Activated CD8-positive, alpha-beta T cell treated with anti-CD3 and anti-CD28 coated beads for 36 hours (primary cell): ENCODE data around the gene TBC1D2B. TPM values are rescaled to one million over a fixed set of nuclear protein-coding genes. Genes with fewer than 3 reads are reported as not detected.
A peak's percentile ranks its signal among the peaks of the same experiment; 100 is the strongest.

Source experiments
- ATAC-seq: fragments of 200-7000 bp; cut with Tn5 transposase; one replicate; pipeline ENCODE4 v1.10.0; 2021; ENCODE audit warnings: mild to moderate bottlenecking, moderate library complexity
- CTCF ChIA-PET: fragments of 350-600 bp; sonication (Branson Sonifier 250); formaldehyde crosslinking; loops from one replicate; lab custom pipeline; 2021; ENCODE audit warnings: antibody characterized with exemption; lab: Charles Lee
- POLR2A ChIA-PET: fragments of 350-600 bp; sonication (Branson Sonifier 250); formaldehyde crosslinking; loops from one replicate; lab custom pipeline; 2021; ENCODE audit warnings: antibody characterized with exemption; lab: Charles Lee
- DNase-seq: peaks from one replicate; pipeline ENCODE4 v3.0.0-alpha.2; 2020
- H3K27ac Mint-ChIP-seq: one replicate; pipeline ENCODE4 v1.8.0; 2021; ENCODE audit warnings: mild to moderate bottlenecking, mixed read lengths
- H3K27me3 Mint-ChIP-seq: one replicate; pipeline ENCODE4 v1.8.0; 2021; ENCODE audit warnings: mixed read lengths
- H3K36me3 Mint-ChIP-seq: one replicate; pipeline ENCODE4 v1.8.0; 2021; ENCODE audit warnings: low read depth, mixed read lengths
- H3K4me1 Mint-ChIP-seq: one replicate; pipeline ENCODE4 v1.8.0; 2021; ENCODE audit warnings: low read depth, mixed read lengths
- H3K4me3 Mint-ChIP-seq: one replicate; pipeline ENCODE4 v1.8.0; 2021; ENCODE audit warnings: mild to moderate bottlenecking, moderate library complexity, mixed read lengths
- H3K9me3 Mint-ChIP-seq: one replicate; pipeline ENCODE4 v1.8.0; 2021; ENCODE audit warnings: mixed read lengths
- intact Hi-C: fragments of 100-400 bp; cut with micrococcal nuclease; formaldehyde crosslinking; loops from one replicate; pipeline ENCODE4 v1.10.0; 2022
- total RNA-seq, 2 experiments: library from RNA; stranded (reverse); gene quantifications; one replicate each; pipeline ENCODE4 v1.2.3, GENCODE V29; 2021
- TF ChIP-seq, protein P1 (sequence below): fragments of 200-600 bp; IDR thresholded peaks from one replicate; pipeline ENCODE4 v1.8.0; 2022; ENCODE audit warnings: antibody characterized with exemption, mild to moderate bottlenecking

The TBC1D2B gene
- total RNA-seq, 2 experiments from 2014 or later, result 62.9 to 65.7 TPM

DNA sequence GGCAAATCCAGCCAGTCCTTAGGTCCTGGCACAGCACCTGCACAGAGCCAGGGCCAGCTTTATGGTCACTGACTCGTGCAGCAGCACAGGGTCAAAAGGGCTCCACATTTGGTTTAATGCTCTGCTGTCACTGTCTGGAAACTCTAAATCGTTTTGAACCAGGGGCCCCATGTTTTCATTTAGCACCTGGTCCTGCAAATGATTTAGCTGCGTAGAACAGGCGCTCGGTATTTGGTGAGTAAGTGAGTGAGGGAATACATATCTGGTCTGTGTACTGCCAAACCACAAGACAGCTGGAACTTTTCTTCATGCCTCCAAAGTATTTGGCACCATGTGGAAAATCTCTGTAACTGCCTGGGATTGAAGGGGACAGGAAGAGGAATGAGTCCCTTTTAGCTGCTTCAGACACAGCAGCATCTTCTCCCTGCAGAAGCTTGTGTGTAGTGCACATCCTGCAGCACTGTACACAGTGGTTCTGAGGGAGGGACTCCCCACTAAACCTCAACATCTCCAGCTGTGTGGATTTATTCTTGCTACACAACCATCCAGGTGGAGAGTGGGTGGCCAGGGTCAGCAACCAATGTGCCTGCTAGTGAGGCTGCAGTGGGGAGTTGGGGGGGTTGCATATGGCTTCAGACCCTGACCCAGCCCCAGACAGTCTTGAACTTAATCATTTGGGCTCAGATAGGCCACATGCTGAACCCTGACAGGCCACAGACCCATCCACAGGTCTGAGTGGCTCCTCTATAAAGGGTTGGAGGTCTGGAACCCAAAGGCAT lies 15.9 kb upstream of the TBC1D2B start:
- no peaks in the 10 kb centered on the region for H3K36me3 Mint-ChIP-seq
- H3K4me3 Mint-ChIP-seq, result no peak overlapping the region
- POLR2A ChIA-PET, result interaction anchor here (0.6 to 1.6 kb wide), 3 partner anchors 10 to 149 kb away, joined by 3 to 9 read pairs (median 4); no protein-coding TSS in a partner anchor
- intact Hi-C loops, result no loop called here
- H3K9me3 Mint-ChIP-seq, result no peaks in the 10 kb centered on the region
- peaks cover 4% of the 10 kb centered on the region for H3K4me1 Mint-ChIP-seq
- ATAC-seq (no peak), DNase-seq (peak; percentile 2)
- H3K27me3 Mint-ChIP-seq, result no peaks in the 10 kb centered on the region
- no peak overlapping the region for H3K27ac Mint-ChIP-seq
- TF ChIP-seq, protein P1, sequence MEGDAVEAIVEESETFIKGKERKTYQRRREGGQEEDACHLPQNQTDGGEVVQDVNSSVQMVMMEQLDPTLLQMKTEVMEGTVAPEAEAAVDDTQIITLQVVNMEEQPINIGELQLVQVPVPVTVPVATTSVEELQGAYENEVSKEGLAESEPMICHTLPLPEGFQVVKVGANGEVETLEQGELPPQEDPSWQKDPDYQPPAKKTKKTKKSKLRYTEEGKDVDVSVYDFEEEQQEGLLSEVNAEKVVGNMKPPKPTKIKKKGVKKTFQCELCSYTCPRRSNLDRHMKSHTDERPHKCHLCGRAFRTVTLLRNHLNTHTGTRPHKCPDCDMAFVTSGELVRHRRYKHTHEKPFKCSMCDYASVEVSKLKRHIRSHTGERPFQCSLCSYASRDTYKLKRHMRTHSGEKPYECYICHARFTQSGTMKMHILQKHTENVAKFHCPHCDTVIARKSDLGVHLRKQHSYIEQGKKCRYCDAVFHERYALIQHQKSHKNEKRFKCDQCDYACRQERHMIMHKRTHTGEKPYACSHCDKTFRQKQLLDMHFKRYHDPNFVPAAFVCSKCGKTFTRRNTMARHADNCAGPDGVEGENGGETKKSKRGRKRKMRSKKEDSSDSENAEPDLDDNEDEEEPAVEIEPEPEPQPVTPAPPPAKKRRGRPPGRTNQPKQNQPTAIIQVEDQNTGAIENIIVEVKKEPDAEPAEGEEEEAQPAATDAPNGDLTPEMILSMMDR, result no peak
- CTCF ChIA-PET, result interaction anchor here (0.9 to 2.4 kb wide), 6 partner anchors 10 to 147 kb away, joined by 3 to 11 read pairs (median 4); no protein-coding TSS in a partner anchor

DNA sequence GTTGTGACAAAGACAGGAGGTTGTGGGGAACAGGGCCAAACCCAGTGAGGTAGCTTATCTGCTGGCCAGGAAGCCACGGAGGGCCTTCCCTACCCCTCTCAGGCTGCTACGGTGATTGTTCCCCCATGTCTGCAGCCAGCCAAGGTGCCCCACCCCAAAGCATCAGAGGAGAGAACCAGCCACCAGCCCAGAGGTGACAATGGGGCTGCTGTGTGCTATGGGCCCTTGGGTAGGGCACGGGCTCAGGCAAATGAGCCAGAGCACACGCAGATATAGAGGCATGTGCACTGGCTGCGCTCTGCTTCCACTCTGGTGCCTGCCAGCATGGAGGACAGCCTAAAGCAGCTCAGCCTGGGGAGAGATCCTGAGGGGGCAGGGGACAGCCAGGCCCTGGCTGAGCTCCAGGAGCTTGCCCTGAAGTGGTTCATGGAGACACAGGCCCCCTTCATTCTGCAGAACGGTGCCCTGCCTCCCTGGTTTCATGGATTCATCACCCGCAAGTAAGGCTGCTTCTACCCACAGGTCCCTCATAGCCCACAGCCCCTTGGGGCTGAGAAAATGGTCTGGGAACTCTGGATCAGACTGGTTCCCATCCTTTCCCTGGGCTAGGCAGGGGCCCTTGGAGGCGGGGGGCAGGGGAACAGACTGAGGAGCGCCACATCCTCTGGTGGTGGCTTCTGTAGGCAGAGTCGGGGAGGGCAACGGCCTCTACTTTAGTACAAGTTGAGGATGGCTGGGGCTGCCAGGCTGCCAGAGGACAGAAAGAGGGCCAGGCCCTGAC lies 14.9 kb upstream of the TBC1D2B start, which contains the start of gene SH2D7:
SH2D7 (plus strand) TSS at position 301 of the 781 bp plus-strand sequence; CDS start at position 325, 24 bp downstream.
- POLR2A ChIA-PET, result interaction anchor here (0.6 to 1.6 kb wide), 3 partner anchors 11 to 150 kb away, joined by 3 to 9 read pairs (median 4); no protein-coding TSS in a partner anchor
- H3K4me3 Mint-ChIP-seq, result no peak within 1 kb of the TSS
- peak; percentile 2 for DNase-seq

DNA sequence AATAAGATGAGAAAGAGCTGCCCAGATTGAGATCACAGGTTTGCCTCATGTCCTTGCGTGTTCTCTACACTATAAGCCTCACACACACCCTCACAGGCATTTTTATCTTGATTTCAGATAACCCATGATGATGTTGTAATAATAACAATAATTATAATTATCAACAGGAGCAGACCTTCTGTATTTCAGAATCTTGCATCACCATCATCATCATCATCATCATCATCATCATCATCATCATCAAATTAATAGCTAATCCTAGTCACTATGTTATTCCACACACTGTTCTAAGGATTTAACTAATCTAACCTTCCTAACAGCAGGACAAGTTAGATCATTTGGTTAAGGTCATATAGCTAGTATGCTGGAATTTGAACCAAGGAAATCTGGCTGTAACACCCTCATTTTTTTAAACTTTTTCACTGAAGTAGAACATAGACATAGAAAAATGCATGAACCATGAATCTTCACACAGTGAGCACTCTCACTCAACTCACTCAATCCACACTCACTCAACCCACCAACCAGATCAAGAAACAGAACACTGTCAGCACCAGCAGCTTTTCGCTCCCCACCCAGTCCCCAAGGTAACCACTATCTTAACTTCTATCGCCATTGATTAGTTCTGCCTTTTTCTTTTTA lies 13.0 kb upstream of the TBC1D2B start:
- CTCF ChIA-PET, result interaction anchor here (1.0 to 2.3 kb wide), 5 partner anchors 11 to 131 kb away, joined by 3 to 9 read pairs (median 4); no protein-coding TSS in a partner anchor
- no peak for DNase-seq
- no peaks in the 10 kb centered on the region for H3K27me3 Mint-ChIP-seq
- H3K36me3 Mint-ChIP-seq, result no peaks in the 10 kb centered on the region
- TF ChIP-seq, protein P1, result no peak
- POLR2A ChIA-PET, result interaction anchor here (1.2 to 1.8 kb wide), 3 partner anchors 8 to 21 kb away, joined by 3 to 4 read pairs (median 3); no protein-coding TSS in a partner anchor
- no peak overlapping the region for H3K4me3 Mint-ChIP-seq
- no peak overlapping the region for H3K27ac Mint-ChIP-seq
- no peak for ATAC-seq
- H3K9me3 Mint-ChIP-seq, result no peaks in the 10 kb centered on the region
- intact Hi-C loops, result no loop called here
- H3K4me1 Mint-ChIP-seq, result peaks cover 9% of the 10 kb centered on the region

More for the DNA sequence above, 14.9 kb upstream of the TBC1D2B start, which contains the start of gene SH2D7:
- ATAC-seq, result no peak
- CTCF ChIA-PET, result interaction anchor here (1.3 to 2.4 kb wide), 5 partner anchors 16 to 126 kb away, joined by 3 to 11 read pairs (median 3); no protein-coding TSS in a partner anchor
- intact Hi-C loops, result no loop called here
- TF ChIP-seq, protein P1, result no peak
- no peaks in the 10 kb centered on the region for H3K36me3 Mint-ChIP-seq
- H3K27ac Mint-ChIP-seq, result no peak within 1 kb of the TSS
- H3K9me3 Mint-ChIP-seq, result no peaks in the 10 kb centered on the region
- H3K27me3 Mint-ChIP-seq, result no peaks in the 10 kb centered on the region
- peaks cover 4% of the 10 kb centered on the region for H3K4me1 Mint-ChIP-seq

DNA sequence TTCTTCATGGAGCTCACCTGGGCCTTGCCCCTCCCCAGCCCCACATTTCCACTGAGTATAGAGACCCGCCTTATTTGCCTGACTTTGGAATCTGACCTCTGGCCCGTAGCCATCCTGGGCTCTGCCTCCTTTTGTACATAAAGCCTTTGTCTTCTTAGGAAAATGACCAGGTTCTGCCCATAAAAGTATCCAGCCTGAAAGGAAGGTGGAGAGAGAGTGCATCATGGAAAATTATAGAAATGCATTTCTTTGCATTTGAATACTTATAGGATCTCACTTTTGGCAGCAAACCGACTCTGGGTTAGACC lies 11.2 kb upstream of the TBC1D2B start:
- Mint-ChIP-seq H3K9me3 (no peaks in the 10 kb centered on the region), H3K27ac (no peak overlapping the region), H3K36me3 (no peaks in the 10 kb centered on the region), H3K27me3 (no peaks in the 10 kb centered on the region), H3K4me3 (no peak overlapping the region), H3K4me1 (peaks cover 22% of the 10 kb centered on the region)
- ATAC-seq, result no peak
- ChIA-PET CTCF (interaction anchor here (1.4 kb wide), 1 partner anchor 89 kb away, joined by 4 read pairs; no protein-coding TSS in a partner anchor), POLR2A (interaction anchor here (1.2 kb wide), 1 partner anchor 54 kb away, joined by 3 read pairs; no protein-coding TSS in a partner anchor)
- TF ChIP-seq, protein P1, result no peak
- intact Hi-C loops, result no loop called here
- DNase-seq, result no peak
